GM10266 (cell line): ENCODE measurements around the gene ACVR1.

Experiments
- DNase-seq: peaks from one replicate; pipeline ENCODE4 v3.0.0; 2012; ENCODE audit errors: extremely low spot score
- TF ChIP-seq, protein P1 (sequence below): IDR thresholded peaks from 2 replicates; pipeline ENCODE4 v1.5.1; 2012; ENCODE audit warnings: mild to moderate bottlenecking, low read depth; ENCODE audit not compliant: control insufficient read depth, insufficient read depth; ENCODE audit errors: missing control alignments

ACVR1 gene

GRCh38 chr2:157918319-157918718, 42.2 kb upstream of the ACVR1 start:
- DNase-seq: no peak
- TF ChIP-seq, protein P1, sequence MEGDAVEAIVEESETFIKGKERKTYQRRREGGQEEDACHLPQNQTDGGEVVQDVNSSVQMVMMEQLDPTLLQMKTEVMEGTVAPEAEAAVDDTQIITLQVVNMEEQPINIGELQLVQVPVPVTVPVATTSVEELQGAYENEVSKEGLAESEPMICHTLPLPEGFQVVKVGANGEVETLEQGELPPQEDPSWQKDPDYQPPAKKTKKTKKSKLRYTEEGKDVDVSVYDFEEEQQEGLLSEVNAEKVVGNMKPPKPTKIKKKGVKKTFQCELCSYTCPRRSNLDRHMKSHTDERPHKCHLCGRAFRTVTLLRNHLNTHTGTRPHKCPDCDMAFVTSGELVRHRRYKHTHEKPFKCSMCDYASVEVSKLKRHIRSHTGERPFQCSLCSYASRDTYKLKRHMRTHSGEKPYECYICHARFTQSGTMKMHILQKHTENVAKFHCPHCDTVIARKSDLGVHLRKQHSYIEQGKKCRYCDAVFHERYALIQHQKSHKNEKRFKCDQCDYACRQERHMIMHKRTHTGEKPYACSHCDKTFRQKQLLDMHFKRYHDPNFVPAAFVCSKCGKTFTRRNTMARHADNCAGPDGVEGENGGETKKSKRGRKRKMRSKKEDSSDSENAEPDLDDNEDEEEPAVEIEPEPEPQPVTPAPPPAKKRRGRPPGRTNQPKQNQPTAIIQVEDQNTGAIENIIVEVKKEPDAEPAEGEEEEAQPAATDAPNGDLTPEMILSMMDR: no peak

DNA sequence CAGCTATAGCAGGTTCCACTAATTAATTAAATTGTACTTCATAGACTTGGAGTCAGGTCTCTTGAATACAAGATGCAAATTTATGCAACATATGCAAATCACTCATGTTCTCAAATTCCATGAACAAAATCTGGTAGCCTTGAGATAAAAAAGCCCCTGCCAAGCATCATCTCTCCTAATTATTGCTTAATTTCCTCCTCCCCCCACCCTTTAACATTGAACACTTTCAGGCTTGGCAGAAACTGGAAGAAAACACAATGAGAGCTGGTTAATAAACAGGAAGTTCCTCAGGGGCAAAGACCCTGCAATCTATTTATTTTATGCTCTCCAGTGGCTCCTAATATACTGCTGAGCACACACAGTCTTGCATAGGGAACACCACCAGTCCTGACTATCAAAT, 35.6 kb upstream of the ACVR1 start:
- TF ChIP-seq, protein P1: no peak
- no peak for DNase-seq

DNA sequence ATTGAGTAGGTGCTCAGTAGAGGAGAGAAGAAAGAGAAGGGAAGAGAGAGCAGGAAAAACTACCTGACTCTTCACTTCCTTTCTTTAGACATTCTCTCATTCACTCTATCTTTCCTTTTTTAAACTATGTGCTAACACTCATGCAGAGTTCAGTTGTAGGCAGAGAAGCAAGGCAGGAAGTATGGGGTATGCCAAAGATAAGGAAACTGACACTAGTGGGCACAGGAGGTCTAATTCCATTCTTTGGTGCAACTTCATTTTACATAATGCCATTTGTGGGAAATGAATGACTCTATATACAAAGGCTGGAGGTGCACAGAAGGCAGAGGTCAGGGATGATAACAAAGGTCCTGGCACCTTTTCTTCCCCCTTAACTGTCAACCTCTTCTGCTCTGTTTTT, 35.1 kb upstream of the ACVR1 start:
- no peak for DNase-seq
- TF ChIP-seq, protein P1: no peak

- TF ChIP-seq, protein P1: no peak
Measured at GRCh38 chr2:157905092-157905491, 29.0 kb upstream of the ACVR1 start.

GRCh38 chr2:157903626-157904025, 27.5 kb upstream of the ACVR1 start:
- TF ChIP-seq, protein P1: no peak
- DNase-seq: no peak

More at GRCh38 chr2:157905092-157905491, 29.0 kb upstream of the ACVR1 start:
- DNase-seq: no peak

- TF ChIP-seq, protein P1: no peak
- DNase-seq: no peak
Measured at GRCh38 chr2:157903151-157903550, 27.0 kb upstream of the ACVR1 start.

- DNase-seq: no peak
- TF ChIP-seq, protein P1: no peak
Measured at GRCh38 chr2:157902692-157903091, 26.6 kb upstream of the ACVR1 start.
